Measurements from ENCODE around the gene COA5. TPM values are rescaled to one million over a fixed set of nuclear protein-coding genes. Genes with fewer than 3 reads are reported as not detected.
A peak's percentile ranks its signal among the peaks of the same experiment; 100 is the strongest.
"Not testable (repeated sequence)": the region's sequence is repeated elsewhere in the genome, so short reads cannot be mapped to it uniquely, and the experiment has no call there.

Gene COA5
- total RNA-seq, 1 donor from 2014 or later = 110 TPM

DNA sequence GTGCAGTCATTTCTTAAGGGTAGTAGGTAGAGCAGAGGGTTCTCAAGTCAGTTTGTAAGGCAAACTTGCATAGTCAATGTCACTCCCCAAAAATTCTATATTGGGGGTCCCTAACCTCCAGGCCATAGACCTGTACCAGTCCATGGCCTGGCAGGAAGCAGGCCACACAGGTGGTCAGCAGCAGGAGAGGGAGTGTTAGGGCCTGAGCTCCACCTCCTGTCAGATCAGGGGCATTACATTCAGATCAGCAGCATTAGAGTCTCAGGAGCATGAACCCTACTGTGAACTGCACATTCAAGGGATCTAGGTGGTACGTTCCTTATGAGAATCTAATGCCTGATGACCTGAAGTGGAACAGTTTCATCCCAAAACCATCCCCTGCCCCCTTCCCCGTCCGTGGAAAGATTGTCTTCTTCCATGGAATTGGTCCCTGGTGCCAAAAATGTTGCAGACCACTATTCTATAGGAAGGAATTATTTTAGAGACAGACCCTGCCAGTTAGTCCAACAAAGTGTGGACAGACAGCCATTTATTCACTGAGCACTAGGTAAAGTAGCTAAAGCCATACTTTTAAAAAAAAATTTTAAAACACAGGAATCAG, 6.7 kb downstream of the COA5 start:
- no peak overlapping the region for H3K4me3 ChIP-seq
- no peaks in the 10 kb centered on the region for H3K27me3 ChIP-seq
- no peaks in the 10 kb centered on the region for H3K9me3 ChIP-seq (ENCODE audit: low read depth)
- H3K79me2 ChIP-seq (ENCODE audit: low read depth) = peaks cover 28% of the 10 kb centered on the region
- H2AFZ ChIP-seq (replicated peaks) = no peak overlapping the region
- H3K4me1 Mint-ChIP-seq = peaks cover 1% of the 10 kb centered on the region
- no peak overlapping the region for H3K27ac ChIP-seq
- H3K4me1 ChIP-seq = no peaks in the 10 kb centered on the region
- H3K36me3 Mint-ChIP-seq = peaks cover 11% of the 10 kb centered on the region
- peak; percentile 68 for DNase-seq (ENCODE audit: low spot score)
- no peak overlapping the region for H3K27ac Mint-ChIP-seq
- no peaks in the 10 kb centered on the region for H3K36me3 ChIP-seq
- TF ChIP-seq EZH2 (IDR thresholded peaks at IDR 0.05) = no peak
- no peak for TF ChIP-seq EZH2phosphoT487 (IDR thresholded peaks at IDR 0.05)
- TF ChIP-seq, protein P1, sequence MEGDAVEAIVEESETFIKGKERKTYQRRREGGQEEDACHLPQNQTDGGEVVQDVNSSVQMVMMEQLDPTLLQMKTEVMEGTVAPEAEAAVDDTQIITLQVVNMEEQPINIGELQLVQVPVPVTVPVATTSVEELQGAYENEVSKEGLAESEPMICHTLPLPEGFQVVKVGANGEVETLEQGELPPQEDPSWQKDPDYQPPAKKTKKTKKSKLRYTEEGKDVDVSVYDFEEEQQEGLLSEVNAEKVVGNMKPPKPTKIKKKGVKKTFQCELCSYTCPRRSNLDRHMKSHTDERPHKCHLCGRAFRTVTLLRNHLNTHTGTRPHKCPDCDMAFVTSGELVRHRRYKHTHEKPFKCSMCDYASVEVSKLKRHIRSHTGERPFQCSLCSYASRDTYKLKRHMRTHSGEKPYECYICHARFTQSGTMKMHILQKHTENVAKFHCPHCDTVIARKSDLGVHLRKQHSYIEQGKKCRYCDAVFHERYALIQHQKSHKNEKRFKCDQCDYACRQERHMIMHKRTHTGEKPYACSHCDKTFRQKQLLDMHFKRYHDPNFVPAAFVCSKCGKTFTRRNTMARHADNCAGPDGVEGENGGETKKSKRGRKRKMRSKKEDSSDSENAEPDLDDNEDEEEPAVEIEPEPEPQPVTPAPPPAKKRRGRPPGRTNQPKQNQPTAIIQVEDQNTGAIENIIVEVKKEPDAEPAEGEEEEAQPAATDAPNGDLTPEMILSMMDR (IDR thresholded peaks at IDR 0.05) = peak; percentile 63
- peaks cover 21% of the 10 kb centered on the region for H4K20me1 ChIP-seq (ENCODE audit: low read depth)
- H3K9ac ChIP-seq = no peak overlapping the region
- H3K9me3 Mint-ChIP-seq = no peaks in the 10 kb centered on the region
- no peaks in the 10 kb centered on the region for H3K27me3 Mint-ChIP-seq (ENCODE audit: insufficient read depth, low read depth)
- no peaks in the 10 kb centered on the region for H3F3A ChIP-seq (ENCODE audit: low read depth)
- no peak overlapping the region for H3K4me3 Mint-ChIP-seq
- H3K4me2 ChIP-seq = no peak overlapping the region

DNA sequence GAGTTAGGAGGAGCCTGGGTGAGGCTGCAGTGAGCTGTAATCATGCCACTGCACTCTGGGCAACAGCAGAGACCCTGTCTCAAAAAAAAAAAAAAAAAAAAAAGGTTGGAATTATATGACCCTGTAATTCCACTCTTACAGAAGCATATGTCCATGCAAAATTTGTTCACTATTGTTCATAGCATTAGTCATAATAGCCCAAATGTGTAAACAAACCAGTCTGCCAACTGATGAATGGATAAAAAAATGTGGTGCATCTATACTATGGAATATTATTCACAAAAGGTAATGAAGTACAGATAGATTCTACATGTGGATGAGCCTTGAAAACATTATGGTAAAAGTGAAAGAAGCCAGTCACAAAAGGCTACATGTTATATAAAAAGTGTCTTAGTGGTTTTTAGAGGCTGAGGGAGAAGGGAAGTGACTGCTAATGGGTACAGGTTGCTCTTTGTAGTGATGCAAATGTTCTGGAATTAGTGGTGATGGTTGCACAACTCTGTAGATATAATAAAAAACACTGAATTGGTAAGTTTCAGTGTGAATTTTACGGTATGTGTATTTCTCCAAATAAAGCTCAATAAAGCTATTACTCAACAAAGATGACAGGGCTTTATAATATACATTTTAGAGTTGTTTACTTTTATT, 9.4 kb downstream of the COA5 start:
- Mint-ChIP-seq H3K27ac (no peak overlapping the region), H3K27me3 (ENCODE audit: insufficient read depth, low read depth) (peaks cover under 1% of the 10 kb centered on the region), H3K4me3 (no peak overlapping the region), H3K9me3 (peaks cover 3% of the 10 kb centered on the region), H3K36me3 (peaks cover 20% of the 10 kb centered on the region), H3K4me1 (no peaks in the 10 kb centered on the region)
- Histone ChIP-seq H3K4me1 (no peaks in the 10 kb centered on the region), H4K20me1 (ENCODE audit: low read depth) (peaks cover 13% of the 10 kb centered on the region), H3K27me3 (no peaks in the 10 kb centered on the region), H3K9ac (no peak overlapping the region), H2AFZ (replicated peaks) (no peak overlapping the region), H3K9me3 (ENCODE audit: low read depth) (no peaks in the 10 kb centered on the region), H3K4me2 (no peak overlapping the region), H3K27ac (no peak overlapping the region), H3K4me3 (no peak overlapping the region), H3F3A (ENCODE audit: low read depth) (no peaks in the 10 kb centered on the region), H3K36me3 (no peaks in the 10 kb centered on the region), H3K79me2 (ENCODE audit: low read depth) (peaks cover under 1% of the 10 kb centered on the region)
- DNase-seq (ENCODE audit: low spot score) = no peak
- TF ChIP-seq, protein P1 (IDR thresholded peaks at IDR 0.05) = no peak
- TF ChIP-seq EZH2 (IDR thresholded peaks at IDR 0.05) = no peak
- TF ChIP-seq EZH2phosphoT487 (IDR thresholded peaks at IDR 0.05) = no peak

DNA sequence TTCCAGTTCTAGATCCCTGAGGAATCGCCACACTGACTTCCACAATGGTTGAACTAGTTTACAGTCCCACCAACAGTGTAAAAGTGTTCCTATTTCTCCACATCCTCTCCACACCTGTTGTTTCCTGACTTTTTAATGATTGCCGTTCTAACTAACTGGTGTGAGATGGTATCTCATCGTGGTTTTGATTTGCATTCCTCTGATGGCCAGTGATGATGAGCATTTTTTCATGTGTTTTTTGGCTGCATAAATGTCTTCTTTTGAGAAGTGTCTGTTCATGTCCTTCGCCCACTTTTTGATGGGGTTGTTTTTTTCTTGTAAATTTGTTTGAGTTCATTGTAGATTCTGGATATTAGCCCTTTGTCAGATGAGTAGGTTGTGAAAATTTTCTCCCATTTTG, 13.6 kb downstream of the COA5 start:
- not testable (repeated sequence) for H3K4me1 Mint-ChIP-seq; H3K9me3 Mint-ChIP-seq; H3K27me3 Mint-ChIP-seq (ENCODE audit: insufficient read depth, low read depth); H3K4me2 ChIP-seq; H3K27me3 ChIP-seq; H3K27ac Mint-ChIP-seq; H3K79me2 ChIP-seq (ENCODE audit: low read depth); H3K27ac ChIP-seq; DNase-seq (ENCODE audit: low spot score); H3K9ac ChIP-seq; H3K4me3 ChIP-seq; H3K36me3 ChIP-seq; H3K4me3 Mint-ChIP-seq; H4K20me1 ChIP-seq (ENCODE audit: low read depth); H3K9me3 ChIP-seq (ENCODE audit: low read depth); H3K4me1 ChIP-seq; H2AFZ ChIP-seq (replicated peaks); H3F3A ChIP-seq (ENCODE audit: low read depth)
- peaks cover 30% of the 10 kb centered on the region for H3K36me3 Mint-ChIP-seq

DNA sequence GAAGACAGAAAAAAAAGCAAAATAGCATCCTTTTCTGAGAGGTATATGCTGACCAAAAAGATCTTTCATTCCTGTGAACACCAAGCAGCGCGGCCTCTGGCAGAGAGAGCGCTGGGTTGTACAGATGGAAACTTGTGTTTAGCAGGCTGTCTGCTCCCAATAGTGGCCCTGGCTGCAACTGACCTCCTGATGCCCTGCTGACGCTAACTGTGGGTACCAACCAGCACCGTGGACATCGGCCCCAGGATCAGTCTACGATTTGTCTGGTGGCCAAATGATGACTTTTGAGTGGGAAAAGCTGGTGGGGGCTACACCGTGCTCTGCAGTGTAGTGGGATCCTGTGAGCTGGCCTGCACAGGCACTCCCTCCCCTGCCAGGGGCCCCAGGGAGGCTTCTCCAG, 15.7 kb downstream of the COA5 start:
- H3K4me1 Mint-ChIP-seq = no peaks in the 10 kb centered on the region
- peaks cover 27% of the 10 kb centered on the region for H3K36me3 Mint-ChIP-seq

More for the DNA sequence above, 15.7 kb downstream of the COA5 start:
- no peak overlapping the region for H3K27ac Mint-ChIP-seq
- H3K4me3 Mint-ChIP-seq = no peak overlapping the region
- Histone ChIP-seq H3K4me1 (no peaks in the 10 kb centered on the region), H3F3A (ENCODE audit: low read depth) (no peaks in the 10 kb centered on the region), H3K9ac (no peak overlapping the region), H4K20me1 (ENCODE audit: low read depth) (no peaks in the 10 kb centered on the region), H3K4me2 (no peak overlapping the region), H3K79me2 (ENCODE audit: low read depth) (no peaks in the 10 kb centered on the region), H3K27ac (no peak overlapping the region), H3K9me3 (ENCODE audit: low read depth) (no peaks in the 10 kb centered on the region), H2AFZ (replicated peaks) (no peak overlapping the region), H3K27me3 (no peaks in the 10 kb centered on the region), H3K36me3 (no peaks in the 10 kb centered on the region), H3K4me3 (no peak overlapping the region)
- DNase-seq (ENCODE audit: low spot score) = no peak
- peaks cover 10% of the 10 kb centered on the region for H3K9me3 Mint-ChIP-seq
- H3K27me3 Mint-ChIP-seq (ENCODE audit: insufficient read depth, low read depth) = peaks cover 6% of the 10 kb centered on the region
- TF ChIP-seq EZH2phosphoT487 (IDR thresholded peaks at IDR 0.05) = no peak
- TF ChIP-seq, protein P1 (IDR thresholded peaks at IDR 0.05) = no peak
- no peak for TF ChIP-seq EZH2 (IDR thresholded peaks at IDR 0.05)

All from neural progenitor cell (in vitro differentiated cells).